ENCODE measurements around the gene FRS2.

FRS2 gene

GRCh38 chr12:69467366-69467765 is 2.8 kb upstream of the FRS2 start:
- DNase-seq = no peak

- DNase-seq = no peak
Measured at GRCh38 chr12:69468237-69469026, 1.8 kb upstream of the FRS2 start.

- no peak for DNase-seq
Measured at GRCh38 chr12:69469854-69470188, 367 bp upstream of the FRS2 start.

- no peak for DNase-seq
Measured at GRCh38 chr12:69471076-69471430, 865 bp downstream of the FRS2 start.

GRCh38 chr12:69471667-69472385 is 1.6 kb downstream of the FRS2 start:
- DNase-seq = no peak

GRCh38 chr12:69473262-69473661 is 3.1 kb downstream of the FRS2 start:
- no peak for DNase-seq

GRCh38 chr12:69474456-69474855 is 4.3 kb downstream of the FRS2 start:
- no peak for DNase-seq

GRCh38 chr12:69475237-69475975 is 5.2 kb downstream of the FRS2 start:
- DNase-seq = no peak

GRCh38 chr12:69476276-69477017 is 6.3 kb downstream of the FRS2 start:
- DNase-seq = no peak

- no peak for DNase-seq
Measured at GRCh38 chr12:69479675-69480074, 9.5 kb downstream of the FRS2 start.

GRCh38 chr12:69480698-69481097 is 10.5 kb downstream of the FRS2 start:
- no peak for DNase-seq

GRCh38 chr12:69481133-69481532 is 10.9 kb downstream of the FRS2 start:
- no peak for DNase-seq

GRCh38 chr12:69483700-69484099 is 13.5 kb downstream of the FRS2 start:
- no peak for DNase-seq

- DNase-seq = no peak
Measured at GRCh38 chr12:69484428-69484827, 14.2 kb downstream of the FRS2 start.

- no peak for DNase-seq
Measured at GRCh38 chr12:69490920-69491643, 20.9 kb downstream of the FRS2 start.

GRCh38 chr12:69492739-69493138 is 22.6 kb downstream of the FRS2 start:
- DNase-seq = no peak

GRCh38 chr12:69495071-69495470 is 24.9 kb downstream of the FRS2 start:
- no peak for DNase-seq

- no peak for DNase-seq
Measured at GRCh38 chr12:69497308-69498026, 27.3 kb downstream of the FRS2 start.

GRCh38 chr12:69500631-69501030 is 30.4 kb downstream of the FRS2 start:
- DNase-seq = no peak

- no peak for DNase-seq
Measured at GRCh38 chr12:69501154-69501895, 31.1 kb downstream of the FRS2 start.

Measured in activated CD4-positive, alpha-beta T cell treated with anti-CD3 and anti-CD28 coated beads, Interleukin-2, amount 50 U/mL, for 48 hours (primary cell).